ENCODE results near the gene PLK5. TPM values are rescaled to one million over a fixed set of nuclear protein-coding genes. Genes with fewer than 3 reads are reported as not detected.

Gene PLK5
- total and polyA plus RNA-seq, 2 of the 4 experiments (the other 2 are of a cell fraction) = not detected

DNA sequence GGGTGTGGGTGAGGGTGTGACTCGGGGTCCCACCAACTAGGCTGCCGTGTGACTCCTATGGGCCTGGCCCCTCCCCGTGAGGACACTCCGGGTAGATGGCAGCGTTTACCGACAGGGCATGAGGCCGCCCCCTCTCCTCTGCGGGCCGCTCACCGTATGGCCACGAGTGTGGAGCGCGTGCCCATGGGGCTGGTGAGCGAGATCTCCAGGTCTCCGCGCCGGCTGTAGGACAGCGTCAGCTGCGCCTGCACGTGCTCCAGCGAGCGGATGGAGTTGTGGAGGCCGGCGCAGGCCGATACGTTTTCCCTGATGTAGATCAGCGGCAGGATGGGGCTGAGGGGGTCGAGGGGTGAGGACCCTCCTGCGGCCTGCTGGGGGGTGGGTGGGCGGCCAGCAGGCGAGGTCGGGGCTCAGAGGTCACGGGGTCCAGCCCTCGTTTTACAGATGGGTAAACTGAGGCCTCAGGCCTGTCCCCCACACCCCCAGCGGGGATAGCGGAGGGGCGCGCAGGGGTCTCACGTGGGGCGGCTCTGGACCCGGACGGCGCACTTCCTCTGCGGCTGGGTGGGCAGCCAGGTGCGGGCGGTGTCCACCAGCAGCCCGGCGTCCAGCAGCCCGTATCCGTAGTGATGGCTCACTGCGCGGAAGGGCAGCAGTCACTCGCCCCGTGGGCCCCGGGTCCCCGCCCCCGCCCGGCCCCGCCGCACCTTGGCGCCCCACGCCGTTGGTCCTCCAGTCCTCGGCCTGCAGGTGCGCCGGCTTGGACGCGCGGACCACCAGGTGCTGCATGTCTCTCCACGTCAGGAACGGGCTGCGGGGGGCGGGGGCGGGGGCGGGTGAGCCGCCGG, 40.5 kb upstream of the PLK5 start:
- Histone ChIP-seq H3K9me1 (ENCODE audit: insufficient read depth, low read length) (no peaks in the 10 kb centered on the region), H4K20me1 (ENCODE audit: insufficient read depth, low read length) (peaks cover 4% of the 10 kb centered on the region), H3K23ac (ENCODE audit: low read depth, low read length) (no peak overlapping the region), H3K27me3 (ENCODE audit: control insufficient read depth, insufficient read depth, low read length) (no peaks in the 10 kb centered on the region), H3K36me3 (ENCODE audit: control insufficient read depth, insufficient read depth, low read length) (no peaks in the 10 kb centered on the region), H3K4me3 (ENCODE audit: insufficient read depth, low read depth, low read length) (no peak overlapping the region), H2AK9ac (replicated peaks; ENCODE audit: low read depth, low read length, poor library complexity) (no peak overlapping the region), H4K91ac (ENCODE audit: insufficient read depth, low read depth, low read length) (no peak overlapping the region), H3K9ac (ENCODE audit: low read depth, low read length) (no peak overlapping the region), H3K27ac (ENCODE audit: insufficient read depth, low read length) (no peak overlapping the region), H3K79me1 (ENCODE audit: low read depth in 1 of 2, low read length in 2 of 2) (peaks cover 2 to 3% of the 10 kb centered on the region in 2 experiments; a peak in 3 of 4 replicates), H4K5ac (ENCODE audit: low read depth, low read length) (no peak overlapping the region), H3K4me2 (ENCODE audit: low read depth, low read length) (no peak overlapping the region), H3K14ac (replicated peaks; ENCODE audit: low read depth, low read length) (no peak overlapping the region), H3K4ac (ENCODE audit: low read depth, low read length) (no peak overlapping the region), H4K8ac (ENCODE audit: low read depth in 2 of 2, low read length in 2 of 2) (no peak overlapping the region), H2BK15ac (ENCODE audit: low read depth, low read length) (no peak overlapping the region), H2AK5ac (ENCODE audit: low read depth, low read length) (no peak overlapping the region), H3K18ac (ENCODE audit: low read depth, low read length) (no peak overlapping the region), H2AFZ (replicated peaks; ENCODE audit: low read length, poor library complexity) (no peak overlapping the region), H3K4me1 (ENCODE audit: control insufficient read depth, insufficient read depth, low read length) (no peaks in the 10 kb centered on the region), H3K56ac (ENCODE audit: extremely low read depth, insufficient read depth, low read length) (no peak overlapping the region), H2BK120ac (ENCODE audit: low read depth, low read length) (no peak overlapping the region), H2BK5ac (ENCODE audit: low read depth, low read length, poor library complexity, severe bottlenecking) (no peak overlapping the region), H3K9me3 (ENCODE audit: control insufficient read depth, insufficient read depth, low read length) (no peaks in the 10 kb centered on the region), H2BK20ac (ENCODE audit: low read depth, low read length) (no peak overlapping the region)
- POLR2A ChIA-PET (ENCODE audit: unreplicated experiment) = no interaction called here
- in situ Hi-C loops (cut with MboI; ENCODE audit: low sequenced_read_pairs) = no loop called here
- dilution Hi-C loops (cut with HindIII; ENCODE audit: low sequenced_read_pairs, unreplicated experiment) = no loop called here
- CTCF ChIA-PET = no interaction called here
- BruUV-seq (replicated peaks) = no TSS peak
- 94% methylated on average over 35 of the region's 77 CpGs; no CpG with 5 or more reads in 1 of the 2 experiments for WGBS, 2 experiments (ENCODE audit: extremely low coverage in 2 of 2, insufficient read length in 1 of 2)
- no peak for DNase-seq
- intact Hi-C loops (cut with micrococcal nuclease) = no loop called here
- ATAC-seq (ENCODE audit: low read depth) = no peak
- TF ChIP-seq BHLHE40 (IDR thresholded peaks at IDR 0.05; ENCODE audit: low read depth, low read length) (no peak), SMC3 (IDR thresholded peaks at IDR 0.05; ENCODE audit: low read depth, low read length) (no peak), MAZ (IDR thresholded peaks at IDR 0.05; ENCODE audit: borderline replicate concordance, low read depth, low read length) (no peak), RAD21 (IDR thresholded peaks at IDR 0.05; ENCODE audit: low read length) (no peak), MAFK (IDR thresholded peaks at IDR 0.05; ENCODE audit: low read depth, low read length) (no peak), MXI1 (IDR thresholded peaks at IDR 0.05; ENCODE audit: borderline replicate concordance, low read depth, low read length) (no peak), FOS (IDR thresholded peaks at IDR 0.05; ENCODE audit: low read depth, low read length) (no peak), NFE2L2 (IDR thresholded peaks at IDR 0.05; ENCODE audit: low read depth, low read length) (no peak), RCOR1 (IDR thresholded peaks at IDR 0.05; ENCODE audit: insufficient replicate concordance, low read length) (no peak), RFX5 (IDR thresholded peaks at IDR 0.05; ENCODE audit: low read depth, low read length) (no peak), POLR2A (IDR thresholded peaks at IDR 0.05; ENCODE audit: low read depth, low read length) (no peak), CHD1 (IDR thresholded peaks at IDR 0.05; ENCODE audit: low read depth, low read length) (no peak)
- TF ChIP-seq, protein P1, sequence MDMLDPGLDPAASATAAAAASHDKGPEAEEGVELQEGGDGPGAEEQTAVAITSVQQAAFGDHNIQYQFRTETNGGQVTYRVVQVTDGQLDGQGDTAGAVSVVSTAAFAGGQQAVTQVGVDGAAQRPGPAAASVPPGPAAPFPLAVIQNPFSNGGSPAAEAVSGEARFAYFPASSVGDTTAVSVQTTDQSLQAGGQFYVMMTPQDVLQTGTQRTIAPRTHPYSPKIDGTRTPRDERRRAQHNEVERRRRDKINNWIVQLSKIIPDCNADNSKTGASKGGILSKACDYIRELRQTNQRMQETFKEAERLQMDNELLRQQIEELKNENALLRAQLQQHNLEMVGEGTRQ (IDR thresholded peaks at IDR 0.05; ENCODE audit: low read depth, low read length) = no peak
- TF ChIP-seq, protein P2, sequence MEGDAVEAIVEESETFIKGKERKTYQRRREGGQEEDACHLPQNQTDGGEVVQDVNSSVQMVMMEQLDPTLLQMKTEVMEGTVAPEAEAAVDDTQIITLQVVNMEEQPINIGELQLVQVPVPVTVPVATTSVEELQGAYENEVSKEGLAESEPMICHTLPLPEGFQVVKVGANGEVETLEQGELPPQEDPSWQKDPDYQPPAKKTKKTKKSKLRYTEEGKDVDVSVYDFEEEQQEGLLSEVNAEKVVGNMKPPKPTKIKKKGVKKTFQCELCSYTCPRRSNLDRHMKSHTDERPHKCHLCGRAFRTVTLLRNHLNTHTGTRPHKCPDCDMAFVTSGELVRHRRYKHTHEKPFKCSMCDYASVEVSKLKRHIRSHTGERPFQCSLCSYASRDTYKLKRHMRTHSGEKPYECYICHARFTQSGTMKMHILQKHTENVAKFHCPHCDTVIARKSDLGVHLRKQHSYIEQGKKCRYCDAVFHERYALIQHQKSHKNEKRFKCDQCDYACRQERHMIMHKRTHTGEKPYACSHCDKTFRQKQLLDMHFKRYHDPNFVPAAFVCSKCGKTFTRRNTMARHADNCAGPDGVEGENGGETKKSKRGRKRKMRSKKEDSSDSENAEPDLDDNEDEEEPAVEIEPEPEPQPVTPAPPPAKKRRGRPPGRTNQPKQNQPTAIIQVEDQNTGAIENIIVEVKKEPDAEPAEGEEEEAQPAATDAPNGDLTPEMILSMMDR (conservative IDR thresholded peaks at IDR 0.05; ENCODE audit: low read depth, low read length) = no peak
- TF ChIP-seq, protein P3, sequence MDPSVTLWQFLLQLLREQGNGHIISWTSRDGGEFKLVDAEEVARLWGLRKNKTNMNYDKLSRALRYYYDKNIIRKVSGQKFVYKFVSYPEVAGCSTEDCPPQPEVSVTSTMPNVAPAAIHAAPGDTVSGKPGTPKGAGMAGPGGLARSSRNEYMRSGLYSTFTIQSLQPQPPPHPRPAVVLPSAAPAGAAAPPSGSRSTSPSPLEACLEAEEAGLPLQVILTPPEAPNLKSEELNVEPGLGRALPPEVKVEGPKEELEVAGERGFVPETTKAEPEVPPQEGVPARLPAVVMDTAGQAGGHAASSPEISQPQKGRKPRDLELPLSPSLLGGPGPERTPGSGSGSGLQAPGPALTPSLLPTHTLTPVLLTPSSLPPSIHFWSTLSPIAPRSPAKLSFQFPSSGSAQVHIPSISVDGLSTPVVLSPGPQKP (IDR thresholded peaks at IDR 0.05; ENCODE audit: borderline replicate concordance, low read depth, low read length) = no peak

All from IMR-90 (cell line).